AG04449 (cell line): ENCODE measurements around the gene IGF2R.

Source experiments
- CTCF ChIA-PET: fragments of 350-600 bp; formaldehyde crosslinking; extraction: SDS; loops from one replicate; lab custom pipeline; 2021; ENCODE audit warnings: antibody characterized with exemption; lab: Yijun Ruan, JAX
- POLR2A ChIA-PET: fragments of 400-600, 350-600 bp; formaldehyde crosslinking; extraction: SDS; loops from one replicate; lab custom pipeline; 2020; ENCODE audit warnings: antibody characterized with exemption, inconsistent platforms; lab: Yijun Ruan, JAX
- DNase-seq: peaks from one replicate; pipeline ENCODE4 v3.0.0-alpha.2; 2010; ENCODE audit warnings: low read depth, low spot score
- H3K4me3 ChIP-seq: 2 replicates; pipeline ENCODE4 v1.5.1; 2011; ENCODE audit warnings: low read depth, mild to moderate bottlenecking, control low read depth, low read length
- TF ChIP-seq, protein P1 (sequence below): IDR thresholded peaks from one replicate; pipeline ENCODE4 v1.5.1; 2011; ENCODE audit warnings: mild to moderate bottlenecking, moderate library complexity, low read length, control low read depth, inconsistent platforms; ENCODE audit not compliant: insufficient read depth; ENCODE audit errors: missing control alignments

The IGF2R gene

DNA sequence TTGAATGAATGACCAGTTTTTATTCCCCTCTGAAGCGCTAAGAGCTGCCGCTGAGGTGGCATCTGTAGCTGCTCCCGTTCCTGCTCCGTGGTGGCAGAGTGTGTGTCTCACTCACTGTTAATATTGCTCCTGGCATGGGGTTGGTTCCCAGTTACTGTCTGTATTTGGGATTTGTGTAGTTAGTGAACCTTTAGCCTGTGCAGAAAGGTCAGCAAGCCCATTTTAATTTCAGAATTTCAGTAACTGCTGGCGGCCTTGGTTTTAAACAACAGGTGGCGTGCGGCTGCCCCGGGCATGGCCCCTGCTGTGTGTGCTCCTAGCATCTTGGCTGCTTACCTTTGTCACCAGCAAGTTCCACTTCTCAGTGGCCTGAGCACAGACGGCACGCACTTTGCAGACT, 98.7 kb downstream of the IGF2R start:
- no peak for DNase-seq
- ChIA-PET POLR2A (no interaction called here), CTCF (no interaction called here)
- H3K4me3 ChIP-seq = no peak overlapping the region
- TF ChIP-seq, protein P1, sequence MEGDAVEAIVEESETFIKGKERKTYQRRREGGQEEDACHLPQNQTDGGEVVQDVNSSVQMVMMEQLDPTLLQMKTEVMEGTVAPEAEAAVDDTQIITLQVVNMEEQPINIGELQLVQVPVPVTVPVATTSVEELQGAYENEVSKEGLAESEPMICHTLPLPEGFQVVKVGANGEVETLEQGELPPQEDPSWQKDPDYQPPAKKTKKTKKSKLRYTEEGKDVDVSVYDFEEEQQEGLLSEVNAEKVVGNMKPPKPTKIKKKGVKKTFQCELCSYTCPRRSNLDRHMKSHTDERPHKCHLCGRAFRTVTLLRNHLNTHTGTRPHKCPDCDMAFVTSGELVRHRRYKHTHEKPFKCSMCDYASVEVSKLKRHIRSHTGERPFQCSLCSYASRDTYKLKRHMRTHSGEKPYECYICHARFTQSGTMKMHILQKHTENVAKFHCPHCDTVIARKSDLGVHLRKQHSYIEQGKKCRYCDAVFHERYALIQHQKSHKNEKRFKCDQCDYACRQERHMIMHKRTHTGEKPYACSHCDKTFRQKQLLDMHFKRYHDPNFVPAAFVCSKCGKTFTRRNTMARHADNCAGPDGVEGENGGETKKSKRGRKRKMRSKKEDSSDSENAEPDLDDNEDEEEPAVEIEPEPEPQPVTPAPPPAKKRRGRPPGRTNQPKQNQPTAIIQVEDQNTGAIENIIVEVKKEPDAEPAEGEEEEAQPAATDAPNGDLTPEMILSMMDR = no peak

DNA sequence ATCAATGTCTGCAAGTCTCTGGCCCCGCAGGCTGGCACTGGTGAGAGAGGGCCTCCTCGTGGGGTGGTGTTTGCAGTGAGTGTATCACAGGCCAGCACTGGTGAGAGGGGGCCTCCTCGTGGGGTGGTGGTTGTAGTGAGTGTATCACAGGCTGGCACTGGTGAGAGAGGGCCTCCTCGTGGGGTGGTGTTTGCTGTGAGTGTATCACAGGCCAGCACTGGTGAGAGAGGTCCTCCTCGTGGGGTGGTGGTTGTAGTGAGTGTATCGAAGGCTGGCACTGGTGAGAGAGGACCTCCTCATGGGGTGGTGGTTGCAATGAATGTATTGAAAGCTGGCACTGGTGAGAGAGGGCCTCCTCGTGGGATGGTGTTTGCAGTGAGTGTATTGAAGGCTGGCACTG, 99.5 kb downstream of the IGF2R start:
- ChIA-PET CTCF (interaction anchor here (1.5 kb wide), 1 partner anchor 387 kb away, joined by 3 read pairs; no protein-coding TSS in a partner anchor), POLR2A (no interaction called here)
- no peak overlapping the region for H3K4me3 ChIP-seq
- TF ChIP-seq, protein P1 = no peak
- no peak for DNase-seq

DNA sequence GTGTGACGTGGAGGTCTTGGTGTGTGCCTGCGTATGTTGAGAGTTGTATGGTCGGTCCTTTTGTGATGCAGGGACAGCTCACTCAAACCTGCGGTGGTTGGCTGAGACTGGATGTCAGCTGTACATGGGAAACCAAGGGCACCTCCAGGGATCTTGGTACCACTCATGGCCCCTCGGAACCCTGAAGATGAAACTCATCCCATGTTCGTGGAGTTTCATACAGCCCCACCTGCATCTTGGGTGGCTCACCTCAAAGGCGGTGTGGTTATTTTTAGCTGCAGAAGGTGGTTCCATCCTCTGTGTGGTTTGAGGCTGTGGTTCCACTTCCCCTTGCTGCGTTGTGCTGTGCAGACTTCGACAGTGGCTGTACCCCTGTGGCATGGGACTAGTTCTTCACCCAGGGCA, 100.2 kb downstream of the IGF2R start:
- DNase-seq = no peak
- TF ChIP-seq, protein P1 = no peak
- H3K4me3 ChIP-seq = no peak overlapping the region
- CTCF ChIA-PET = interaction anchor here (1.5 kb wide), 1 partner anchor 386 kb away, joined by 3 read pairs; no protein-coding TSS in a partner anchor
- POLR2A ChIA-PET = no interaction called here

DNA sequence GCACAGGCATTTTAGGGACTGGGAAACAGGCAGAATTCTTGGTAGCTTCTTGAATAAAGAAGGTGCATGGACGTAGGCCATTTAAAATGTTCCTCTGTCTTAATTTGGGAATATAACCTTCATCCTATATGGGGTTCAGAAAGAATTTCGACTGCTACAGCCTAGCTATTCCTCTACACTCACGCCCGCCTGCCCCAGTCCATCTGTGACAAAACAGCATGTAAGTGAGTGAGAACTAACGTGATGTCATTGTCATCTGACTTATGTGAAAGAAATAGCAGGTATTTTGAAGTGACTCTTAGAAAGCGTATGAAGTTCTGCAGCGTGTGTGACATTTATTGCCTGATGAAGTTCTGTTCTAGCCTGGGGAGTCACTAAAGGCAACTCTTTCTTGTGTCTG, 100.6 kb downstream of the IGF2R start:
- CTCF ChIA-PET = interaction anchor here (1.5 kb wide), 1 partner anchor 386 kb away, joined by 3 read pairs; no protein-coding TSS in a partner anchor
- TF ChIP-seq, protein P1 = no peak
- no peak for DNase-seq

DNA sequence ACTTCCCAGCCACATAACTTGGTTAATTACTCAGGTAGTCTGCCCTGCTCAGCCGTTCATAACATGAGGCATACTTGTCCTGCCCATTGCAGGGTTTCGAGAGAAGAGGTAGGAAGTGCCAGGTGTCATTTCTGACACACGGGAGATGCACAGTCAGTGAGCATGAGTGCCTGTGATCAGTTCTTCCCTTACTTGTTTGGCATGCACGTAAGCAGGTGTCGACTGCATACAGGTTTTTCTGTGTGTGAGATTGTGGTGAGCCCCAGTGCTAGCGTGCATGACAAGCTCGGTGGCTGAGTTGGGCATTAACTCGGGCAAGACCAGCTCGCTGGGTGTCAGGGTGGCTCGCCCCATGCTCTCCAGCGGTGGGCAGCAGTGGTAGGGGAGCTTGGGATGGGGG, 101.5 kb downstream of the IGF2R start:
- TF ChIP-seq, protein P1 = no peak
- DNase-seq = no peak
- no peak overlapping the region for H3K4me3 ChIP-seq
- ChIA-PET POLR2A (no interaction called here), CTCF (no interaction called here)

More for the DNA sequence above, 100.6 kb downstream of the IGF2R start:
- H3K4me3 ChIP-seq = no peak overlapping the region
- POLR2A ChIA-PET = no interaction called here

DNA sequence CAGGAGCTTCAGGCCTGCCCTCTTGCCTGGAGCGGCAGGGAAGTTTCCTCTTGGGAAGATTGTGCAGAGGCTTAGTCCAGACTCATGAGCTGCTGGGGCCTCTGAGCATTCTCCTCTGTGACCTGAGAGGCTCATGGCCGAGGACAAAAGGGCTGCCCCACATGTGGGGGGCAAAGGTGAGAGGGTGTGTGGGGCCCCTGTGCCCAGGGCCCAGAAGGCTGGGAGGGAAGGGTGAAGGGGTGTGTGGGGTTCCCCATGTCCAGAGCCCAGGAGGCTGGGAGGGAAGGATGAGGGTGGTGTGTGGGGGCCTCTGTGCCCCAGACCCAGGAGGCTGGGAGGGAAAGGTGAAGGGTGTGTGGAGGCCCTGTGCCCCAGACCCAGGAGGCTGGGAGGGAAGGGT, 101.9 kb downstream of the IGF2R start:
- TF ChIP-seq, protein P1 = no peak
- ChIA-PET CTCF (interaction anchor here (1.2 to 1.8 kb wide), 2 partner anchors 18 to 238 kb away, joined by 3 to 10 read pairs; no protein-coding TSS in a partner anchor), POLR2A (no interaction called here)

More for the DNA sequence above, 101.9 kb downstream of the IGF2R start:
- no peak for DNase-seq
- H3K4me3 ChIP-seq = no peak overlapping the region
